ENCODE data around the gene RHOG. TPM values are rescaled to one million over a fixed set of nuclear protein-coding genes. Genes with fewer than 3 reads are reported as not detected.
"Not testable (repeated sequence)": the region's sequence is repeated elsewhere in the genome, so short reads cannot be mapped to it uniquely, and the experiment has no call there.

RHOG gene
- total and polyA plus RNA-seq, 4 donors, result 48.6 to 61.0 (median 56.5) TPM

GRCh38 chr11:3865388-3866193 is 24.8 kb upstream of the RHOG start:
- ATAC-seq (ENCODE audit: low FRiP score) (no peak), DNase-seq (no peak)
- H3K4me1 ChIP-seq (ENCODE audit: control insufficient read depth in 1 of 2, insufficient read depth in 2 of 2, low read length in 2 of 2), result peaks cover 10 to 21% of the 10 kb centered on the region in 2 donors
- H3K36me3 ChIP-seq (ENCODE audit: control insufficient read depth in 1 of 2, insufficient read depth in 2 of 2, low read length in 1 of 2), result no peaks in the 10 kb centered on the region
- H3K9me3 ChIP-seq (ENCODE audit: control insufficient read depth, low read length), result no peaks in the 10 kb centered on the region
- H3K27ac ChIP-seq (ENCODE audit: low read depth in 1 of 2, low read length in 2 of 2), result peak overlapping the region in 1 of 2 donors; percentile 35
- WGBS, 2 donors, result 28 to 30% methylated on average over 3 of the region's 3 CpGs
- no peaks in the 10 kb centered on the region for H3K27me3 ChIP-seq (ENCODE audit: control insufficient read depth in 1 of 2, insufficient read depth in 2 of 2, low read length in 1 of 2)
- intact Hi-C loops (cut with DNase I), result no loop called here
- H3K4me3 ChIP-seq (ENCODE audit: low read length in 2 of 2), result no peak overlapping the region

GRCh38 chr11:3861683-3862082 is 20.9 kb upstream of the RHOG start:
- Histone ChIP-seq H3K36me3 (ENCODE audit: control insufficient read depth in 1 of 2, insufficient read depth in 2 of 2, low read length in 1 of 2) (no peaks in the 10 kb centered on the region), H3K9me3 (ENCODE audit: control insufficient read depth, low read length) (no peaks in the 10 kb centered on the region), H3K27ac (ENCODE audit: low read depth in 1 of 2, low read length in 2 of 2) (no peak overlapping the region), H3K4me3 (ENCODE audit: low read length in 2 of 2) (no peak overlapping the region), H3K27me3 (ENCODE audit: control insufficient read depth in 1 of 2, insufficient read depth in 2 of 2, low read length in 1 of 2) (no peaks in the 10 kb centered on the region), H3K4me1 (ENCODE audit: control insufficient read depth in 1 of 2, insufficient read depth in 2 of 2, low read length in 2 of 2) (peaks cover 9 to 30% of the 10 kb centered on the region in 2 donors)
- intact Hi-C loops (cut with DNase I), result no loop called here
- 53 to 56% methylated on average over 1 of the region's 1 CpG for WGBS, 2 donors
- no peak for DNase-seq
- ATAC-seq (ENCODE audit: low FRiP score), result no peak

- intact Hi-C loops (cut with DNase I); H3K4me3 ChIP-seq (ENCODE audit: low read length in 2 of 2); ATAC-seq (ENCODE audit: low FRiP score); DNase-seq; H3K27me3 ChIP-seq (ENCODE audit: control insufficient read depth in 1 of 2, insufficient read depth in 2 of 2, low read length in 1 of 2); H3K36me3 ChIP-seq (ENCODE audit: control insufficient read depth in 1 of 2, insufficient read depth in 2 of 2, low read length in 1 of 2); H3K27ac ChIP-seq (ENCODE audit: low read depth in 1 of 2, low read length in 2 of 2); H3K9me3 ChIP-seq (ENCODE audit: control insufficient read depth, low read length): not testable (repeated sequence)
- H3K4me1 ChIP-seq (ENCODE audit: control insufficient read depth in 1 of 2, insufficient read depth in 2 of 2, low read length in 2 of 2), result peaks cover 7 to 27% of the 10 kb centered on the region in 2 donors
- 87 to 92% methylated on average over 4 of the region's 4 CpGs for WGBS, 2 donors
Observed at GRCh38 chr11:3860898-3861393, 20.2 kb upstream of the RHOG start.

- H3K27me3 ChIP-seq (ENCODE audit: control insufficient read depth in 1 of 2, insufficient read depth in 2 of 2, low read length in 1 of 2), result no peaks in the 10 kb centered on the region
- no peak overlapping the region for H3K27ac ChIP-seq (ENCODE audit: low read depth in 1 of 2, low read length in 2 of 2)
- DNase-seq, result no peak
- H3K9me3 ChIP-seq (ENCODE audit: control insufficient read depth, low read length), result no peaks in the 10 kb centered on the region
- H3K4me1 ChIP-seq (ENCODE audit: control insufficient read depth in 1 of 2, insufficient read depth in 2 of 2, low read length in 2 of 2), result peaks cover 6 to 21% of the 10 kb centered on the region in 2 donors
- intact Hi-C loops (cut with DNase I), result no loop called here
- no peak overlapping the region for H3K4me3 ChIP-seq (ENCODE audit: low read length in 2 of 2)
- ATAC-seq (ENCODE audit: low FRiP score), result no peak
- H3K36me3 ChIP-seq (ENCODE audit: control insufficient read depth in 1 of 2, insufficient read depth in 2 of 2, low read length in 1 of 2), result no peaks in the 10 kb centered on the region
- 93 to 97% methylated on average over 2 of the region's 2 CpGs for WGBS, 2 donors
Observed at GRCh38 chr11:3860375-3860774, 19.6 kb upstream of the RHOG start.

- peak; percentile 70 to 87 for DNase-seq
- Histone ChIP-seq H3K4me3 (ENCODE audit: low read length in 2 of 2) (no peak overlapping the region), H3K4me1 (ENCODE audit: control insufficient read depth in 1 of 2, insufficient read depth in 2 of 2, low read length in 2 of 2) (peaks cover 4 to 12% of the 10 kb centered on the region in 2 donors), H3K27ac (ENCODE audit: low read depth in 1 of 2, low read length in 2 of 2) (peak overlapping the region in 1 of 2 donors; percentile 44), H3K9me3 (ENCODE audit: control insufficient read depth, low read length) (no peaks in the 10 kb centered on the region), H3K27me3 (ENCODE audit: control insufficient read depth in 1 of 2, insufficient read depth in 2 of 2, low read length in 1 of 2) (no peaks in the 10 kb centered on the region), H3K36me3 (ENCODE audit: control insufficient read depth in 1 of 2, insufficient read depth in 2 of 2, low read length in 1 of 2) (no peaks in the 10 kb centered on the region)
- 12 to 16% methylated on average over 4 of the region's 4 CpGs for WGBS, 2 donors
- intact Hi-C loops (cut with DNase I), result loop anchor here (5.0 kb wide), 3 partner anchors 83 to 98 kb away; no protein-coding TSS in a partner anchor
- no peak for ATAC-seq (ENCODE audit: low FRiP score)
Observed at GRCh38 chr11:3859373-3859881, 18.7 kb upstream of the RHOG start.

- Histone ChIP-seq H3K4me1 (ENCODE audit: control insufficient read depth in 1 of 2, insufficient read depth in 2 of 2, low read length in 2 of 2) (peaks cover 3 to 12% of the 10 kb centered on the region in 2 donors), H3K36me3 (ENCODE audit: control insufficient read depth in 1 of 2, insufficient read depth in 2 of 2, low read length in 1 of 2) (no peaks in the 10 kb centered on the region), H3K9me3 (ENCODE audit: control insufficient read depth, low read length) (no peaks in the 10 kb centered on the region), H3K4me3 (ENCODE audit: low read length in 2 of 2) (no peak overlapping the region), H3K27ac (ENCODE audit: low read depth in 1 of 2, low read length in 2 of 2) (no peak overlapping the region), H3K27me3 (ENCODE audit: control insufficient read depth in 1 of 2, insufficient read depth in 2 of 2, low read length in 1 of 2) (no peaks in the 10 kb centered on the region)
- intact Hi-C loops (cut with DNase I), result loop anchor here (5.0 kb wide), 3 partner anchors 85 to 100 kb away; no protein-coding TSS in a partner anchor
- DNase-seq, result no peak
- ATAC-seq (ENCODE audit: low FRiP score), result no peak
Observed at GRCh38 chr11:3857628-3858027, 16.9 kb upstream of the RHOG start.

- WGBS, 2 donors, result 46 to 68% methylated on average over 5 of the region's 5 CpGs
- intact Hi-C loops (cut with DNase I), result loop anchor here (5.0 kb wide), 3 partner anchors 85 to 100 kb away; no protein-coding TSS in a partner anchor
- Histone ChIP-seq H3K9me3 (ENCODE audit: control insufficient read depth, low read length) (no peaks in the 10 kb centered on the region), H3K4me1 (ENCODE audit: control insufficient read depth in 1 of 2, insufficient read depth in 2 of 2, low read length in 2 of 2) (peaks cover 3 to 12% of the 10 kb centered on the region in 2 donors), H3K4me3 (ENCODE audit: low read length in 2 of 2) (peak overlapping the region; percentile 61 to 70), H3K27me3 (ENCODE audit: control insufficient read depth in 1 of 2, insufficient read depth in 2 of 2, low read length in 1 of 2) (no peaks in the 10 kb centered on the region), H3K36me3 (ENCODE audit: control insufficient read depth in 1 of 2, insufficient read depth in 2 of 2, low read length in 1 of 2) (no peaks in the 10 kb centered on the region), H3K27ac (ENCODE audit: low read depth in 1 of 2, low read length in 2 of 2) (peak overlapping the region in 1 of 2 donors; percentile 17)
- ATAC-seq (ENCODE audit: low FRiP score), result no peak
- no peak for DNase-seq
Observed at GRCh38 chr11:3856856-3857553, 16.2 kb upstream of the RHOG start.

- H3K4me1 ChIP-seq (ENCODE audit: control insufficient read depth in 1 of 2, insufficient read depth in 2 of 2, low read length in 2 of 2), result peaks cover 3 to 9% of the 10 kb centered on the region in 2 donors
- H3K27me3 ChIP-seq (ENCODE audit: control insufficient read depth in 1 of 2, insufficient read depth in 2 of 2, low read length in 1 of 2), result no peaks in the 10 kb centered on the region
- intact Hi-C loops (cut with DNase I), result loop anchor here (5.0 kb wide), 3 partner anchors 86 to 101 kb away; no protein-coding TSS in a partner anchor
- no peaks in the 10 kb centered on the region for H3K9me3 ChIP-seq (ENCODE audit: control insufficient read depth, low read length)
- DNase-seq (peak; percentile 71 to 85), ATAC-seq (ENCODE audit: low FRiP score) (peak; percentile 19)
- no peaks in the 10 kb centered on the region for H3K36me3 ChIP-seq (ENCODE audit: control insufficient read depth in 1 of 2, insufficient read depth in 2 of 2, low read length in 1 of 2)
- H3K4me3 ChIP-seq (ENCODE audit: low read length in 2 of 2), result peak overlapping the region; percentile 61 to 70
- 0 to 1% methylated on average over 23 to 40 of the region's 40 CpGs for WGBS, 2 donors
- peak overlapping the region in 1 of 2 donors; percentile 82 for H3K27ac ChIP-seq (ENCODE audit: low read depth in 1 of 2, low read length in 2 of 2)
Observed at GRCh38 chr11:3855808-3856491, 15.2 kb upstream of the RHOG start.
